Psoas muscle (tissue), 8 donors: ENCODE data around the gene CA5A. TPM values are rescaled to one million over a fixed set of nuclear protein-coding genes. Genes with fewer than 3 reads are reported as not detected.
"Not testable (repeated sequence)": the region's sequence is repeated elsewhere in the genome, so short reads cannot be mapped to it uniquely, and the experiment has no call there.

Experiments
- ATAC-seq, 4 donors: fragments of 200-7000 bp; cut with Tn5 transposase; one replicate each; pipeline ENCODE4 v1.9.1; 2020; ENCODE audit warnings: moderate library complexity in 3 of 4, mild to moderate bottlenecking in 2 of 4
- DNase-seq, 2 donors: peaks; one replicate each; pipeline ENCODE4 v3.0.0-alpha.2; 2020
- H3K27ac ChIP-seq: fragments of 200-600 bp; one replicate; pipeline ENCODE4 v1.8.0; 2022
- H3K27me3 ChIP-seq, 3 donors: fragments of 200-600 bp in 1 of 3; one replicate each; pipeline versions ENCODE4 v1.6.1 to v1.8.0; 2013 to 2022; ENCODE audit warnings: low read length in 2 of 3, mild to moderate bottlenecking in 2 of 3, moderate library complexity in 1 of 3; ENCODE audit not compliant: insufficient read depth in 3 of 3
- H3K36me3 ChIP-seq, 2 donors: fragments of 200-600 bp in 1 of 2; one replicate each; pipeline versions ENCODE4 v1.6.1 to v1.8.0; 2013 to 2022; ENCODE audit warnings: low read depth in 1 of 2, mild to moderate bottlenecking in 1 of 2, moderate library complexity in 1 of 2; ENCODE audit not compliant: insufficient read depth in 1 of 2
- H3K4me1 ChIP-seq: fragments of 200-600 bp; one replicate; pipeline ENCODE4 v1.8.0; 2022
- H3K4me3 ChIP-seq: fragments of 200-600 bp; one replicate; pipeline ENCODE4 v1.8.0; 2022; ENCODE audit warnings: mild to moderate bottlenecking
- H3K9me3 ChIP-seq: fragments of 200-600 bp; one replicate; pipeline ENCODE4 v1.8.0; 2022
- CTCF ChIP-seq: fragments of 200-600 bp; IDR thresholded peaks from one replicate; pipeline ENCODE4 v1.8.0; 2022; ENCODE audit warnings: antibody characterized with exemption
- WGBS, 3 donors: extraction: QIAGEN DNeasy Blood & Tissue Kit; methylation state at CpG; one replicate each; pipeline versions ENCODE4 v1.1.6 to v1.1.7; 2013; 5-methylcytosine and 5-hydroxymethylcytosine counted together
- intact Hi-C, 2 donors: fragments of 100-400 bp; cut with DNase I; formaldehyde crosslinking; loops; one replicate each; pipeline versions ENCODE4 v1.11.0 to v1.14.2; 2022
- polyA plus RNA-seq, 3 donors: library from polyadenylated mRNA; stranded (reverse); fragments of 200-250 nt; gene quantifications; one replicate each; pipeline ENCODE4 v1.2.3, GENCODE V29; 2013
- total RNA-seq, 4 donors: library from RNA; stranded (reverse); fragmentation: NEBNext Ultra II Directional in 2 of 4; extraction: Animal tissue kit (Norgen Biotek cat#: 25700) in 2 of 4; gene quantifications; one replicate each; pipeline versions ENCODE4 v1.2.1 to v1.2.4, GENCODE V29; 2021 to 2023
- donor health status: healthy with polysubstance abuse.
- donor health status: DM: no; HTN: no; CAD: no; lungs with moderate emphysema.
- donor health status: Bipolar disorder and iron deficiency.
- donor health status: healthy.
- donor health status: DM: yes; HTN: yes; CAD: no.
- donor health status: DM: no; HTN: no; CAD: no.
- donor health status: DM: no; HTN: no; CAD: no.
- donor health status: DM: yes; HTN: yes; CAD: no.

The CA5A gene
- total and polyA plus RNA-seq, 7 donors, result 0.12 TPM; not detected in 6

- no peak overlapping the region for H3K4me3 ChIP-seq
- no peaks in the 10 kb centered on the region for H3K27me3 ChIP-seq
- ATAC-seq (no peak), DNase-seq (no peak)
- no peaks in the 10 kb centered on the region for H3K36me3 ChIP-seq
- peaks cover 7% of the 10 kb centered on the region for H3K4me1 ChIP-seq
- 88 to 93% (median 92%) methylated on average over 21 of the region's 21 CpGs for WGBS, 3 donors
- no peak for TF ChIP-seq CTCF
- intact Hi-C loops, result no loop called here
- H3K9me3 ChIP-seq, result no peaks in the 10 kb centered on the region
- no peak overlapping the region for H3K27ac ChIP-seq
Measured at GRCh38 chr16:87891764-87892163, 44.6 kb downstream of the CA5A start.

- DNase-seq, H3K9me3 ChIP-seq, H3K4me1 ChIP-seq, ATAC-seq, H3K36me3 ChIP-seq, H3K27ac ChIP-seq, H3K27me3 ChIP-seq, H3K4me3 ChIP-seq, intact Hi-C loops: not testable (repeated sequence)
- 88 to 94% (median 89%) methylated on average over 10 of the region's 10 CpGs for WGBS, 3 donors
Measured at GRCh38 chr16:87889762-87890161, 46.6 kb downstream of the CA5A start.

- WGBS, 3 donors, result 89 to 95% (median 91%) methylated on average over 7 of the region's 7 CpGs
- DNase-seq, H3K27ac ChIP-seq, H3K4me1 ChIP-seq, H3K36me3 ChIP-seq, H3K27me3 ChIP-seq, intact Hi-C loops, H3K4me3 ChIP-seq, H3K9me3 ChIP-seq, ATAC-seq: not testable (repeated sequence)
Measured at GRCh38 chr16:87888346-87888745, 48.0 kb downstream of the CA5A start.

GRCh38 chr16:87887931-87888330 lies 48.4 kb downstream of the CA5A start:
- H3K4me1 ChIP-seq, DNase-seq, H3K27ac ChIP-seq, H3K36me3 ChIP-seq, H3K4me3 ChIP-seq, intact Hi-C loops, ATAC-seq, H3K27me3 ChIP-seq, H3K9me3 ChIP-seq: not testable (repeated sequence)
- 65 to 71% (median 65%) methylated on average over 8 of the region's 8 CpGs for WGBS, 3 donors

- DNase-seq, ATAC-seq, intact Hi-C loops, H3K36me3 ChIP-seq, H3K4me3 ChIP-seq, H3K4me1 ChIP-seq, H3K27ac ChIP-seq, H3K27me3 ChIP-seq, H3K9me3 ChIP-seq: not testable (repeated sequence)
- 49 to 58% (median 56%) methylated on average over 8 of the region's 8 CpGs for WGBS, 3 donors
Measured at GRCh38 chr16:87885371-87885967, 50.9 kb downstream of the CA5A start.

GRCh38 chr16:87882436-87883019 lies 53.8 kb downstream of the CA5A start:
- no peak overlapping the region for H3K4me3 ChIP-seq
- no peaks in the 10 kb centered on the region for H3K4me1 ChIP-seq
- H3K36me3 ChIP-seq, result no peaks in the 10 kb centered on the region
- TF ChIP-seq CTCF, result no peak
- peaks cover 0 to 9% (median 2%) of the 10 kb centered on the region in 3 donors for H3K27me3 ChIP-seq
- intact Hi-C loops, result no loop called here
- no peak overlapping the region for H3K27ac ChIP-seq
- DNase-seq (no peak), ATAC-seq (no peak)
- WGBS, 3 donors, result 89 to 93% (median 89%) methylated on average over 29 of the region's 29 CpGs
- H3K9me3 ChIP-seq, result no peaks in the 10 kb centered on the region
